ENCODE measurements around the gene CCNT2. TPM values are rescaled to one million over a fixed set of nuclear protein-coding genes. Genes with fewer than 3 reads are reported as not detected.
"Not testable (repeated sequence)": the region's sequence is repeated elsewhere in the genome, so short reads cannot be mapped to it uniquely, and the experiment has no call there.

Gene CCNT2
- total RNA-seq, 1 experiment from 2014 or later = 10.1 TPM

DNA sequence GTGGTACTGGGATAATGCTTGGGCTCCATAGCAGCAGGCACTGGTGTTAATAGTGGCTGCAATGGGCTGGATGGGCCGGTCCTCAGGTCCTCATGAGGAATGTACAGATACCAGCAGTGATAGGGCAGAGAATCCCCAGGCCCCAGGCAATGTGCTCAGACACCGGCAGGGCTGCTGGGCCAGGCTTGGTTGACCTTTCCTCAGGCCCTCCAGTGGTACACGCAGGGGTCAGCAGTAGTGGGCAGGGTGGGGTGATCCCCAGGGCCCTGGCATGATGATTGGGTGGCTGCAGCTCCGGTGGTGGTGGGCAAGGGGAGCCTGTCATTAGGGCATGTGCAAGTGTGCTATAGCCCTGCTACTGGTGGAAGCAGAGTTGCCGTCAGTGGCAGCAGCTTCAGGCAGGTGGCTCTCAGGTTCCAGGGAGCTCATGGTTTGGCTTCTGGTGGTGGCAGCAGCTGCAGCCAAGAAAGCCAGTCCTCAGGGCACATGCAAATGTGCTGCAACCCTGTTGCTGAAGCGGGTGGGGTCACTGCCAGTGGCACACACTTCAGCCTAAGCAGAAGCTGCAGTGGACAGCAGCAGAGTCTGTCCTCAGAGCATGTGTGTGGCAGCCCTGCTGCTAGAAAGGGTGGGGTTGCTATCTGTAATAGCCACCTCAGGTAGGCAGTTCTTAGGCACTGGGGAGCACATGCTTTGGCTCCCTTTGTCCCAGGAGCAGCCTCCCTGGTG, 56.8 kb downstream of the CCNT2 start:
- no peak for DNase-seq (ENCODE audit: low spot score)

GRCh38 chr2:134976074-134976702, 57.6 kb downstream of the CCNT2 start:
- DNase-seq (ENCODE audit: low spot score) = no peak

DNA sequence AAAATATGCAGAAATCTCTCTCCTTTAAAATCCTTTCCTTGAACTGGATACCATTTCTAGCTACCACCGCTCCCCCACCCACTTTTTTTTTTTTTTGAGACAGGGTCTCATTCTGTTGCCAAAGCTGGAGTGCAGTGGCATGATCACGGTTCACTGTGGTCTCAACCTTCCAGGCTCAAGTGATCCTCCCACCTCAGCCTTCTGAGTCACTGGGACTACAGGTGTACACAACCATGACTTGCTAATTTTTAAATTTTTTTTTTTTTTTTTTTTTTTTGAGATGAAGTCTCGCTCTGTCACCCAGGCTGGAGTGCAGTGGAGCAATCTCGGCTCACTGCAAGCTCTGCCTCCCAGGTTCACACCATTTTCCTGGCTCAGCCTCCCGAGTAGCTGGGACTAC, 58.5 kb downstream of the CCNT2 start:
- not testable (repeated sequence) for DNase-seq (ENCODE audit: low spot score)

- no peak for DNase-seq (ENCODE audit: low spot score)
These were observed 60.6 kb downstream of the CCNT2 start for GRCh38 chr2:134979221-134979620.

- DNase-seq (ENCODE audit: low spot score) = no peak
These were observed 62.0 kb downstream of the CCNT2 start for GRCh38 chr2:134980639-134981038.

DNA sequence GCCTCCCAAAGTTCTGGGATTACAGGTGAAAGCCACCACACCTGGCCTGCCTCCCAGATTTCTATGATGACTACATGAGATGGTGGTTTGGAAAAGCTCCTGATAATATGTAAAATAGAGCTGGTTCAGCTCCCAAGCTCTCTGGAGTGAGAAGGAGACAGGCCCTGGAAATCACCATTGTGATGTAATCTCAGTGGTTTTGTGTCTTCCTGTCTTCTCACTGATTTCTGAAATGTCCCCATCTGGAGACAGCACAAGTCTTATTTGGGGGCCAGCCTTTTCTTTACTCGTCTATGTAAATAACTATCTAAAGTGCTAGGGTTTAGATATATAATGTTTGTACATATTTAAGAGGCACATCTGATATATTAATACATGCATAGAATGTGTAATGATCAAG, 64.0 kb downstream of the CCNT2 start:
- no peak for DNase-seq (ENCODE audit: low spot score)

- DNase-seq (ENCODE audit: low spot score) = no peak
These were observed 66.4 kb downstream of the CCNT2 start for GRCh38 chr2:134985061-134985460.

- DNase-seq (ENCODE audit: low spot score) = peak; percentile 23
These were observed 70.5 kb downstream of the CCNT2 start for GRCh38 chr2:134988994-134989605.

- no peak for DNase-seq (ENCODE audit: low spot score)
These were observed 80.9 kb downstream of the CCNT2 start for GRCh38 chr2:134999521-134999920.

GRCh38 chr2:135002836-135003235, 84.2 kb downstream of the CCNT2 start:
- no peak for DNase-seq (ENCODE audit: low spot score)

DNA sequence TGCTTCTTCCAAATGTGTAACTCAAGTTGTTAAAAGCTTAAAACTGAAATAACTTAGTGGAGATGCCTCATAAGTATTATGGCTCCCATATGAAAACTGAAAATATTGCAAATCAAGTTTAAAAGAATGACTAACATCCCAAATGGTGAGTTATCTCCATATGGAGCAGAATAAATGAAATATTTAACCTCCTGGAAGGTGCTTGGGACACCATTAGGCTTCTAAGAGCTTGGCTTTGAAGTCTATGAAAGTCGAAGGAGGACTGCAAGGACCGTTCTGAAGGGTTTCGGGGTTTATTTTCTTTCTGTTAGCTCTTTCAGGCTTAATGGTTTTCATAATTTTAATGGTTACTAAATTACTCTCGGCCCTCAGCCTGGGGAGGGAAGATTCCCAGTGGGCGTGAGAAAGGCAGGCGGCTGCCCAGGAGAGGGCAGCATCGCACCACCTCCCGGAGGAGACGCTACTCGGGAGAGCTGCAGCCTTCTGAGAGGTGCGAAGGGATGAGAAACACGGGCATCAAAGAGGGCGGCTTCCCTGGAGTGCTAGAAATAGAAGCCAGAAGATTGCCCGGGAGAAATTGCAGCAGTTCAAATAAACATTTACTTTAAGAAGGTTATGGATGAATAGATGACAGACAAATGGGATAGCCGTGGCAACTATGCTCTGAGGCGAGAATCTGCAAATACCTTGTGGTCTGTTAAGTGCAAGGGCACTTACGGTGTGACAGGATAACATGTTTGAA, 85.6 kb downstream of the CCNT2 start:
- DNase-seq (ENCODE audit: low spot score) = peak; percentile 65

- DNase-seq (ENCODE audit: low spot score) = no peak
These were observed 87.1 kb downstream of the CCNT2 start for GRCh38 chr2:135005753-135006152.

Other genes starting within 250 kb of the CCNT2 start
- gene TMEM163, start 199.8 kb upstream of the CCNT2 start, total RNA-seq (2014; rRNA removed; shearing (Covaris generic)) = not detected in 2 replicates
- not detected in 2 replicates for gene ACMSD, start 80.2 kb upstream of the CCNT2 start, total RNA-seq (2014; rRNA removed; shearing (Covaris generic))
- not detected in 2 replicates for gene MAP3K19, start 128.6 kb downstream of the CCNT2 start, total RNA-seq (2014; rRNA removed; shearing (Covaris generic))
- gene RAB3GAP1, start 133.5 kb downstream of the CCNT2 start, total RNA-seq (2014; rRNA removed; shearing (Covaris generic)) = 35.4 and 36.8 TPM in 2 replicates

Measured in H4 (cell line).